HG02798 (cell line): ENCODE results near the gene SPOUT1.

Experiments
- ATAC-seq: cut with Tn5 transposase; IDR thresholded peaks from one replicate; pipeline ENCODE4 v1.9.1; 2021; ENCODE audit warnings: mild to moderate bottlenecking; ENCODE audit not compliant: unreplicated experiment, poor library complexity

The SPOUT1 gene

GRCh38 chr9:128838338-128838737 lies 8.7 kb upstream of the SPOUT1 start:
- no peak for ATAC-seq

- no peak for ATAC-seq
Measured at GRCh38 chr9:128836509-128837145, 7.0 kb upstream of the SPOUT1 start.

- ATAC-seq = no peak
Measured at GRCh38 chr9:128835246-128836210, 5.9 kb upstream of the SPOUT1 start.

- no peak for ATAC-seq
Measured at GRCh38 chr9:128833696-128834095, 4.1 kb upstream of the SPOUT1 start.

GRCh38 chr9:128828719-128829452 lies 708 bp downstream of the SPOUT1 start:
- no peak for ATAC-seq

GRCh38 chr9:128828267-128828666 lies 1.3 kb downstream of the SPOUT1 start:
- ATAC-seq = no peak

- no peak for ATAC-seq
Measured at GRCh38 chr9:128825923-128826700, 3.5 kb downstream of the SPOUT1 start.

- no peak for ATAC-seq
Measured at GRCh38 chr9:128824911-128825310, 4.7 kb downstream of the SPOUT1 start.

- no peak for ATAC-seq
Measured at GRCh38 chr9:128823903-128824406, 5.6 kb downstream of the SPOUT1 start.

- no peak for ATAC-seq
Measured at GRCh38 chr9:128823362-128823902, 6.2 kb downstream of the SPOUT1 start.

GRCh38 chr9:128822407-128823042 lies 7.1 kb downstream of the SPOUT1 start:
- ATAC-seq = no peak

- ATAC-seq = no peak
Measured at GRCh38 chr9:128821584-128822406, 7.8 kb downstream of the SPOUT1 start.

- ATAC-seq = no peak
Measured at GRCh38 chr9:128820665-128821583, 8.7 kb downstream of the SPOUT1 start.

GRCh38 chr9:128819716-128820664 lies 9.6 kb downstream of the SPOUT1 start:
- ATAC-seq = no peak

- peak; percentile 38 for ATAC-seq
Measured at GRCh38 chr9:128818839-128819715, 10.5 kb downstream of the SPOUT1 start.
